IMR-90 (cell line): ENCODE measurements around the gene TMEM247. TPM values are rescaled to one million over a fixed set of nuclear protein-coding genes. Genes with fewer than 3 reads are reported as not detected.

Experiments used
- ATAC-seq: fragments of 200-7000 bp; cut with Tn5 transposase; 2 replicates; pipeline ENCODE4 v1.9.1; 2020; ENCODE audit warnings: low read depth, mild to moderate bottlenecking, moderate library complexity
- BruUV-seq: library from RNA; stranded (reverse); fragments of 400-500 nt; replicated peaks from 2 replicates; lab custom pipeline; 2021; lab: Mats Ljungman, UMichigan
- CTCF ChIA-PET: fragments of 300-600 bp; formaldehyde crosslinking; extraction: SDS; loops from one replicate; lab custom pipeline; 2021; ENCODE audit warnings: antibody characterized with exemption; lab: Yijun Ruan, JAX
- POLR2A ChIA-PET: fragments of 300-600 bp; sonication (Branson Sonifier 250); formaldehyde crosslinking; loops from one replicate; lab custom pipeline; 2022; ENCODE audit warnings: antibody characterized with exemption; ENCODE audit not compliant: unreplicated experiment; lab: Charles Lee
- DNase-seq: peaks from one replicate; pipeline ENCODE4 v3.0.0; 2013
- H2AFZ ChIP-seq: replicated peaks from 2 replicates; pipeline ENCODE3; 2013; ENCODE audit warnings: low read length, mild to moderate bottlenecking; ENCODE audit not compliant: poor library complexity
- H2AK5ac ChIP-seq: 2 replicates; pipeline ENCODE4 v1.6.1; 2013; ENCODE audit warnings: low read depth, low read length, inconsistent platforms
- H2AK9ac ChIP-seq: replicated peaks from 2 replicates; pipeline ENCODE3; 2013; ENCODE audit warnings: mild to moderate bottlenecking, low read depth, low read length, moderate library complexity; ENCODE audit not compliant: poor library complexity
- H2BK120ac ChIP-seq: 2 replicates; pipeline ENCODE4 v1.6.1; 2013; ENCODE audit warnings: low read depth, low read length, inconsistent platforms
- H2BK15ac ChIP-seq: 3 replicates; pipeline ENCODE4 v1.6.1; 2013; ENCODE audit warnings: low read depth, low read length, inconsistent platforms
- H2BK20ac ChIP-seq: 2 replicates; pipeline ENCODE4 v1.6.1; 2013; ENCODE audit warnings: low read depth, mild to moderate bottlenecking, inconsistent platforms, low read length, moderate library complexity
- H2BK5ac ChIP-seq: 2 replicates; pipeline ENCODE4 v1.6.1; 2013; ENCODE audit warnings: mild to moderate bottlenecking, low read depth, low read length, inconsistent platforms; ENCODE audit not compliant: poor library complexity, severe bottlenecking
- H3K14ac ChIP-seq: replicated peaks from 2 replicates; pipeline ENCODE4 v1.6.1; 2013; ENCODE audit warnings: low read depth, low read length, inconsistent platforms
- H3K18ac ChIP-seq: 2 replicates; pipeline ENCODE4 v1.6.1; 2013; ENCODE audit warnings: low read depth, low read length, control low read depth
- H3K23ac ChIP-seq: 2 replicates; pipeline ENCODE4 v1.6.1; 2013; ENCODE audit warnings: low read depth, low read length, inconsistent platforms
- H3K27ac ChIP-seq: 2 replicates; pipeline ENCODE4 v1.5.1; 2013; ENCODE audit warnings: mild to moderate bottlenecking, control low read depth, low read length; ENCODE audit not compliant: insufficient read depth
- H3K27me3 ChIP-seq: 2 replicates; pipeline ENCODE4 v1.6.1; 2013; ENCODE audit warnings: low read length; ENCODE audit not compliant: control insufficient read depth, insufficient read depth
- H3K36me3 ChIP-seq: 2 replicates; pipeline ENCODE4 v1.6.1; 2013; ENCODE audit warnings: low read length, mixed read lengths; ENCODE audit not compliant: control insufficient read depth, insufficient read depth
- H3K4ac ChIP-seq: 2 replicates; pipeline ENCODE4 v1.6.1; 2013; ENCODE audit warnings: low read depth, low read length, inconsistent platforms
- H3K4me1 ChIP-seq: 2 replicates; pipeline ENCODE4 v1.6.1; 2013; ENCODE audit warnings: low read length, mixed read lengths; ENCODE audit not compliant: control insufficient read depth, insufficient read depth
- H3K4me2 ChIP-seq: 2 replicates; pipeline ENCODE4 v1.6.1; 2013; ENCODE audit warnings: low read depth, mild to moderate bottlenecking, control low read depth, low read length, moderate library complexity
- H3K4me3 ChIP-seq: 2 replicates; pipeline ENCODE4 v1.5.1; 2013; ENCODE audit warnings: low read depth, mild to moderate bottlenecking, control low read depth, low read length, moderate library complexity; ENCODE audit not compliant: insufficient read depth
- H3K56ac ChIP-seq: 2 replicates; pipeline ENCODE4 v1.6.1; 2013; ENCODE audit warnings: low read length, inconsistent platforms; ENCODE audit not compliant: insufficient read depth; ENCODE audit errors: extremely low read depth
- H3K79me1 ChIP-seq, 2 experiments: 2 replicates each; pipeline ENCODE4 v1.6.1; 2013; ENCODE audit warnings: low read length in 2 of 2, inconsistent platforms in 1 of 2, low read depth in 1 of 2
- H3K9ac ChIP-seq: 2 replicates; pipeline ENCODE4 v1.6.1; 2013; ENCODE audit warnings: low read depth, low read length, control low read depth
- H3K9me1 ChIP-seq: 2 replicates; pipeline ENCODE4 v1.6.1; 2013; ENCODE audit warnings: low read length, inconsistent platforms; ENCODE audit not compliant: insufficient read depth
- H3K9me3 ChIP-seq: 2 replicates; pipeline ENCODE4 v1.6.1; 2013; ENCODE audit warnings: low read length; ENCODE audit not compliant: control insufficient read depth, insufficient read depth
- H4K20me1 ChIP-seq: 2 replicates; pipeline ENCODE4 v1.6.1; 2013; ENCODE audit warnings: low read length, inconsistent platforms; ENCODE audit not compliant: insufficient read depth
- H4K5ac ChIP-seq: 2 replicates; pipeline ENCODE4 v1.6.1; 2013; ENCODE audit warnings: mild to moderate bottlenecking, low read depth, low read length, control low read depth
- H4K8ac ChIP-seq, 2 experiments: 2 replicates each; pipeline ENCODE4 v1.6.1; 2013; ENCODE audit warnings: low read depth in 2 of 2, low read length in 2 of 2, control low read depth in 1 of 2, inconsistent platforms in 1 of 2
- H4K91ac ChIP-seq: 2 replicates; pipeline ENCODE4 v1.6.1; 2013; ENCODE audit warnings: low read depth, low read length, inconsistent platforms; ENCODE audit not compliant: insufficient read depth
- MXI1 ChIP-seq: IDR thresholded peaks from 2 replicates; pipeline ENCODE4 v1.6.1; 2012; ENCODE audit warnings: low read depth, mild to moderate bottlenecking, low read length, moderate library complexity, borderline replicate concordance
- NFE2L2 ChIP-seq: fragments of 150-350 bp; IDR thresholded peaks from 2 replicates; pipeline ENCODE4 v1.6.1; 2016; ENCODE audit warnings: low read depth, mild to moderate bottlenecking, low read length
- WGBS, 2 experiments: methylation state at CpG; one replicate each; pipeline versions ENCODE4 v1.1.5 to v1.1.7; 2013; ENCODE audit warnings: missing lambda C conversion rate in 2 of 2; ENCODE audit not compliant: insufficient read length in 1 of 2; ENCODE audit errors: extremely low coverage in 2 of 2; 5-methylcytosine and 5-hydroxymethylcytosine counted together
- dilution Hi-C: fragments of 300-500 bp; cut with HindIII; formaldehyde crosslinking; loops from one replicate; pipeline ENCODE4 v1.14.3; 2018; ENCODE audit warnings: low sequenced_read_pairs; ENCODE audit not compliant: unreplicated experiment
- in situ Hi-C: fragments of 300-500 bp; cut with MboI; formaldehyde crosslinking; loops from 3 replicates; pipeline ENCODE4 v1.14.3; 2019; ENCODE audit warnings: low sequenced_read_pairs, inconsistent platforms, mixed read lengths
- intact Hi-C: fragments of 100-400 bp; cut with micrococcal nuclease; formaldehyde crosslinking; loops from 2 replicates; pipeline ENCODE4 v1.10.0; 2022
- polyA plus RNA-seq, 3 experiments: library from polyadenylated mRNA; depleted of rRNA; stranded (reverse); fragments of >200 nt; gene quantifications; 2 replicates each; pipeline ENCODE4 v1.2.3, GENCODE V29; 2012; ENCODE audit warnings: low replicate concordance in 1 of 3
- total RNA-seq: library from RNA; depleted of rRNA; stranded (reverse); fragments of >200 nt; gene quantifications from 2 replicates; pipeline ENCODE4 v1.2.3, GENCODE V29; 2012

TMEM247 gene
- total and polyA plus RNA-seq, 2 of the 4 experiments (the other 2 are of a cell fraction) = not detected

DNA sequence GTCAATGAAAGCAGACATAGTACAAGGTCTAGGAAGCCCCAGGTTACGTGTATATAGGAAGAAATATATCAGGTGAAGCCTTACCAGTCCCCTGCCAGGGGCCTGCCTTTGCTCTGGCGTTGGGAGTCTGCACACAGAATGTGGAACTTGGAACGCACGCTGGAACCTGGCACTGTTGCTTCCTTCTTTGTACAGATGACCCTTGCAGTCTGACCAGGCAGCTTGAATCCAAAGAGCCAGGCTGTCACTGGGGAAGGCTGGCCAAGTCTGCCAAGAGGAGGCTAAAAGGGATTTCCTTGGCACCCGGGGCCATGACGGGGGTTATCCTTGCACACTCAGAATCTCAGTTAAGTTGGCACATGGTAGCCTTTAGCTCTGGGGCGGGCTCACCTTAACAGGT, 39.5 kb downstream of the TMEM247 start:
- H2BK20ac ChIP-seq = no peak overlapping the region
- TF ChIP-seq MXI1 (no peak), NFE2L2 (no peak)
- H4K5ac ChIP-seq = no peak overlapping the region
- peaks cover 4% of the 10 kb centered on the region for H3K9me3 ChIP-seq
- H3K56ac ChIP-seq = no peak overlapping the region
- 0 out of 2 replicates have a peak, but pooled peaks cover 5% of the 10 kb centered on the region for H3K9me1 ChIP-seq
- H2AK9ac ChIP-seq = no peak overlapping the region
- H3K4ac ChIP-seq = no peak overlapping the region
- H3K14ac ChIP-seq = no peak overlapping the region
- H3K4me3 ChIP-seq = no peak overlapping the region
- ChIA-PET CTCF (no interaction called here), POLR2A (no interaction called here)
- in situ Hi-C loops = no loop called here
- H2BK15ac ChIP-seq = no peak overlapping the region
- no peak overlapping the region for H2BK5ac ChIP-seq
- no peaks in the 10 kb centered on the region for H3K36me3 ChIP-seq
- no peak overlapping the region for H3K27ac ChIP-seq
- no peaks in the 10 kb centered on the region for H4K20me1 ChIP-seq
- ATAC-seq (no peak), DNase-seq (no peak)
- H2AFZ ChIP-seq = no peak overlapping the region
- BruUV-seq = no TSS peak
- no peak overlapping the region for H2AK5ac ChIP-seq
- no peak overlapping the region for H3K4me2 ChIP-seq
- peaks cover 2% of the 10 kb centered on the region; the same call in 1 of the 2 replicates for H3K4me1 ChIP-seq
- no peak overlapping the region for H2BK120ac ChIP-seq
- no peak overlapping the region for H3K9ac ChIP-seq
- no peak overlapping the region for H4K91ac ChIP-seq
- no peak overlapping the region for H3K18ac ChIP-seq
- H3K79me1 ChIP-seq = no peaks in the 10 kb centered on the region
- H3K23ac ChIP-seq = no peak overlapping the region
- no peak overlapping the region for H4K8ac ChIP-seq
- WGBS, 2 experiments = 52% methylated on average over 3 of the region's 7 CpGs; no CpG with 5 or more reads in 1 of the 2 experiments
- dilution Hi-C loops = no loop called here
- no peaks in the 10 kb centered on the region for H3K27me3 ChIP-seq
- intact Hi-C loops = no loop called here
